HepG2 (cell line): ENCODE data around the gene TNFSF13. TPM values are rescaled to one million over a fixed set of nuclear protein-coding genes. Genes with fewer than 3 reads are reported as not detected.
A peak's percentile ranks its signal among the peaks of the same experiment; 100 is the strongest.

Experiments
- E2F1 ChIP-seq: sonication (generic); formaldehyde crosslinking; IDR thresholded peaks from 2 replicates; pipeline ENCODE4 v1.5.0; 2020; ENCODE audit warnings: missing genetic modification reagents
- ELF3 ChIP-seq: IDR thresholded peaks from 2 replicates; pipeline ENCODE4 v1.6.1; 2016; ENCODE audit warnings: missing genetic modification reagents, missing compliant biosample characterization
- FOXP4 ChIP-seq: sonication (generic); formaldehyde crosslinking; IDR thresholded peaks from 2 replicates; pipeline ENCODE4 v1.4.0; 2020; ENCODE audit warnings: missing genetic modification reagents
- KDM2A ChIP-seq: sonication (generic); formaldehyde crosslinking; IDR thresholded peaks from 2 replicates; pipeline ENCODE4 v1.4.0; 2020; ENCODE audit warnings: low read depth, missing genetic modification reagents, borderline replicate concordance
- KDM4B ChIP-seq: sonication (generic); formaldehyde crosslinking; IDR thresholded peaks from 2 replicates; pipeline ENCODE4 v1.4.0; 2020; ENCODE audit warnings: missing genetic modification reagents
- KLF9 ChIP-seq: IDR thresholded peaks from 2 replicates; pipeline ENCODE4 v1.6.1; 2016; ENCODE audit warnings: low read depth
- MXD3 ChIP-seq: IDR thresholded peaks from 2 replicates; pipeline ENCODE4 v1.6.1; 2016; ENCODE audit warnings: mild to moderate bottlenecking, missing biosample characterization, missing genetic modification reagents
- ONECUT2 ChIP-seq: sonication (generic); formaldehyde crosslinking; IDR thresholded peaks from 2 replicates; pipeline ENCODE4 v1.4.0; 2020; ENCODE audit warnings: missing genetic modification reagents
- PBX3 ChIP-seq: sonication (generic); formaldehyde crosslinking; IDR thresholded peaks from 2 replicates; pipeline ENCODE4 v1.8.1; 2023; ENCODE audit warnings: missing genetic modification reagents, inconsistent platforms, borderline replicate concordance
- RCOR2 ChIP-seq: IDR thresholded peaks from 2 replicates; pipeline ENCODE4 v1.6.1; 2016; ENCODE audit warnings: missing biosample characterization, missing genetic modification reagents
- SP5 ChIP-seq: IDR thresholded peaks from 2 replicates; pipeline ENCODE4 v1.6.1; 2016; ENCODE audit warnings: low read depth, borderline replicate concordance
- SRSF4 ChIP-seq: fragments of 200-400 bp; formaldehyde crosslinking; IDR thresholded peaks from one replicate; pipeline ENCODE4 v1.6.1; 2018; ENCODE audit warnings: mild to moderate bottlenecking, low read depth, low read length, moderate library complexity; ENCODE audit not compliant: poor library complexity, severe bottlenecking
- TEAD3 ChIP-seq: optimal IDR thresholded peaks from 2 replicates; pipeline ENCODE3; 2016; ENCODE audit warnings: borderline replicate concordance
- TFAP4 ChIP-seq: sonication (generic); IDR thresholded peaks from 2 replicates; pipeline ENCODE4 v1.6.1; 2016; ENCODE audit warnings: low read depth, borderline replicate concordance
- TMF1 ChIP-seq: sonication (generic); formaldehyde crosslinking; IDR thresholded peaks from 2 replicates; pipeline ENCODE4 v1.8.1; 2022; ENCODE audit warnings: low read depth, missing genetic modification reagents
- ZEB1 ChIP-seq: IDR thresholded peaks from 2 replicates; pipeline ENCODE4 v1.6.1; 2012; ENCODE audit warnings: mild to moderate bottlenecking, low read depth, inconsistent platforms; ENCODE audit not compliant: insufficient replicate concordance
- ZNF331 ChIP-seq: sonication (generic); formaldehyde crosslinking; IDR thresholded peaks from 2 replicates; pipeline ENCODE4 v1.4.0; 2020; ENCODE audit warnings: missing genetic modification reagents
- ZNF354B ChIP-seq: sonication (generic); formaldehyde crosslinking; IDR thresholded peaks from 2 replicates; pipeline ENCODE4 v1.8.0; 2022; ENCODE audit warnings: mild to moderate bottlenecking, missing genetic modification reagents
- ZNF383 ChIP-seq: sonication (generic); formaldehyde crosslinking; IDR thresholded peaks from 2 replicates; pipeline ENCODE4 v1.4.0; 2020; ENCODE audit warnings: missing genetic modification reagents, mild to moderate bottlenecking, borderline replicate concordance
- ZNF552 ChIP-seq: sonication (generic); formaldehyde crosslinking; IDR thresholded peaks from 2 replicates; pipeline ENCODE4 v1.9.0; 2022; ENCODE audit warnings: missing genetic modification reagents, mild to moderate bottlenecking, borderline replicate concordance
- ZNF556 ChIP-seq: sonication (generic); formaldehyde crosslinking; IDR thresholded peaks from 2 replicates; pipeline ENCODE4 v1.4.0; 2020; ENCODE audit warnings: mild to moderate bottlenecking, missing genetic modification reagents, borderline replicate concordance
- ZNF562 ChIP-seq: sonication (generic); formaldehyde crosslinking; IDR thresholded peaks from 2 replicates; pipeline ENCODE4 v1.8.0; 2022; ENCODE audit warnings: missing genetic modification reagents, borderline replicate concordance
- ZNF709 ChIP-seq: sonication (generic); formaldehyde crosslinking; IDR thresholded peaks from 2 replicates; pipeline ENCODE4 v1.5.0; 2020; ENCODE audit warnings: mild to moderate bottlenecking, missing genetic modification reagents
- ZNF720 ChIP-seq: sonication (generic); formaldehyde crosslinking; IDR thresholded peaks from 2 replicates; pipeline ENCODE4 v1.4.0; 2020; ENCODE audit warnings: missing genetic modification reagents
- ZNF878 ChIP-seq: sonication (generic); formaldehyde crosslinking; IDR thresholded peaks from 2 replicates; pipeline ENCODE4 v1.8.1; 2023; ENCODE audit warnings: mild to moderate bottlenecking, missing genetic modification reagents, moderate library complexity
- polyA plus RNA-seq, 8 experiments: library from polyadenylated mRNA; depleted of rRNA in 3 of 8; stranded (reverse) in 7 of 8; unstranded in 1 of 8; fragments of >200 nt; fragmentation: Illumina TruSeq in 4 of 8; extraction: Trizol in 4 of 8; gene quantifications; 2 replicates each; pipeline versions ENCODE4 v1.2.1 to v1.2.3, GENCODE V29; 2011 to 2016; ENCODE audit warnings: low read depth in 4 of 8, missing spikeins in 1 of 8, mixed read lengths in 1 of 8; ENCODE audit not compliant: insufficient read depth in 1 of 8
- total RNA-seq, 5 experiments: library from RNA; depleted of rRNA; stranded (reverse); fragments of >200 nt; fragmentation: Illumina TruSeq; extraction: Trizol; gene quantifications; 2 replicates each; pipeline ENCODE4 v1.2.3, GENCODE V29; 2016; ENCODE audit warnings: low read depth in 1 of 5

Gene TNFSF13
- total and polyA plus RNA-seq, 2 of the 13 experiments (the other 11 are each of a cell fraction or from before 2014, with no cell fraction given) = 2.5 to 3.3 TPM

- TF ChIP-seq FOXP4 (CRISPR knock-in tag) (peak; percentile 70), SRSF4 (no peak), ZNF562 (CRISPR knock-in tag) (peak; percentile 61), TMF1 (CRISPR knock-in tag) (no peak), ZNF354B (CRISPR knock-in tag) (no peak), ZEB1 (peak; percentile 17), KDM2A (CRISPR knock-in tag) (peak; percentile 91), TEAD3 (CRISPR knock-in tag) (peak; percentile 55), ONECUT2 (CRISPR knock-in tag) (no peak), ZNF331 (CRISPR knock-in tag) (no peak; the same call in 1 of the 2 replicates), ZNF720 (CRISPR knock-in tag) (no peak), ZNF552 (0 out of 2 replicates have a peak, but pooled peaks have one; percentile 53), ZNF709 (peak; percentile 88; the same call in 1 of the 2 replicates), RCOR2 (CRISPR knock-in tag) (peak; percentile 36; the same call in 1 of the 2 replicates), SP5 (CRISPR knock-in tag) (peak; percentile 41; the same call in 1 of the 2 replicates), KDM4B (CRISPR knock-in tag) (peak; percentile 53; the same call in 1 of the 2 replicates), E2F1 (no peak), MXD3 (no peak; the same call in 1 of the 2 replicates), KLF9 (CRISPR knock-in tag) (no peak), ELF3 (peak; percentile 96), PBX3 (CRISPR knock-in tag) (no peak), ZNF878 (CRISPR knock-in tag) (peak; percentile 88; the same call in 1 of the 2 replicates), ZNF556 (CRISPR knock-in tag) (no peak), ZNF383 (CRISPR knock-in tag) (no peak), TFAP4 (peak; percentile 86)
These were observed 20.7 kb downstream of the TNFSF13 start, which contains the start of gene CD68 (continued) for GRCh38 chr17:7579001-7579833.
